Stimulated activated CD8-positive, alpha-beta memory T cell treated with anti-CD3 and anti-CD28 coated beads, Interleukin-15, amount 100 ng/mL, for 48 hours (primary cell): ENCODE results near the gene GGTA1.

Experiments
- DNase-seq, 2 donors: peaks; one replicate each; pipeline ENCODE4 v3.0.0-alpha.2; 2020; ENCODE audit warnings: low read depth in 2 of 2

Gene GGTA1

DNA sequence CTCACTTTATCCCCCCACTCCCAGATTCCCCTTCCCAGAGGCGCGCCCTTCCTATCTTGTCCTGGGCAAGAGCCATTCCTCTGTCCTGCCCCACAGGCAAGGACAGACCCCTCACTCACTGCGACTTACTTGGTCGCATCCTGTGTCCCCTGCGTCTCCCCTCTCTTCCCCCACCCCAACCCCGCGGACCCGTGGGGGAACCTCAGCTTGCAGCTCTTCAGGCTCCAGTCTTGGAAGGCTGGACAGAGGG lies 542 bp downstream of the GGTA1 start:
- no peak for DNase-seq

DNA sequence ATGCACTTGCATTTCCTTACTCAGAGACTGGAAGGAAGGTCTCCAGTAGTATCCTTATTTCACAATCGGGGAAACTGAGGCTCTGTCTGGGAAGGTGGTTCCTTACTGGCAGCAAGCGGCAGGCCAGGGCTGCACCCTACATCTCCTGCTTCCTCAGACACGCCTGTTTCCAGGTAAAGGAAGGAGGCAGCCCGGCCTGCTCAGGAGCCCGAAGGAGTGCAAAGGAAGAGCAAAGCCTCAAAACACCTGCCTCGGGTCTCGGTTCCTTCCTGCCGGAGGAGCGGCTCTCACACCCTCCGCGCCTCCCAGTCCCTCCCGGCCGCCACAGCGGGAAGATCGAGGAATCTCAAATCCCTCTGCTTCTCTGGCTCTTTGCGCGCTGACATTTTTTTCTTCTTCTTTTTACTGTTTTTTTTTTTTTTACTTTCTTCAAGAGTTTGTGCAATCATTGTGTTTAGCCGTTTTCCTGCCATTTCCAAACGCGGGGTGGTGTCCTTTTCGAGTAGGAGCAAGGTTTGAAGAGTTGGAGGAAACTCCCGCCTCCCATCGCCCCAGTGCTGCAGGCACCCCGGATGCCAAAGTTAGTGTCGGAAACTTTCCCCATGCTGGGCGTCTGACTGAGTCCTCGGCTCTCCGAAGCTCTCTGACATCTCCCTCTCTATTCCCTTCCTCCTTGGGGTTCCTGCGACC lies 1.0 kb downstream of the GGTA1 start:
- no peak for DNase-seq

DNA sequence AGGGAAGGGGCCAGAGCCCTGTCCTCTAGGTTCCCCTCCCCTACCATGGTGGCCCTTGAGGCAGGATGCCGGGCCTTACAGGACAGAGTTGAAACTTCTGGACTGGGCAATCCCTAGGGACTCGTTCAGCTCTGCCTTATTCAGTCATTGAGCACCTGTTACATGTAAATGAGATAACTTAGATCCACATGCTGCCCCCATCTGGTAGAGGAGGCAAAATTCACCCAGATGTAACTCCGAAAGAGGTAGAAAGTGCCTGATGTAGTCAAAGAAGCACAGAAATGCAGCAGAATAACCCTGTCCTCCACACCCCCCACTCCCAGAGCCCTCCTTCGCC lies 1.5 kb downstream of the GGTA1 start:
- peak in 1 of 2 donors; percentile 16 for DNase-seq

DNA sequence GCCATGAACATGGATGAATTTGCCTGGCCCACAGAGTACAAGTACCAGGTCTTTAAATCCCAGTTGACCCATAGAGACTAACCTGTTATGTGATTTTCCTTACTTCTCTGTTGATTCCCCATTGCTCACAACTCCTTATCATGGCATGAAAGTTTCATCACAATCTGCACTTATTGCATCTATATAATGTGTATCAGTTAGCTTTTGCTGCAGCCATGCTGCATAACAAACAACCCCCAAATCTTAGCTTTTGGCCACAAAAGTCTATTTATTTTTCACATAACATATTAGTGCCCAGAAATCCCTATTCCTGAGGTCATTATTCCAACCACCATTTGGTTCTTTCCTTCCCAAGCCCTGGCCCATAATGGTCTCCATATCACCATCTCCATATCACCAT lies 3.7 kb downstream of the GGTA1 start:
- no peak for DNase-seq

DNA sequence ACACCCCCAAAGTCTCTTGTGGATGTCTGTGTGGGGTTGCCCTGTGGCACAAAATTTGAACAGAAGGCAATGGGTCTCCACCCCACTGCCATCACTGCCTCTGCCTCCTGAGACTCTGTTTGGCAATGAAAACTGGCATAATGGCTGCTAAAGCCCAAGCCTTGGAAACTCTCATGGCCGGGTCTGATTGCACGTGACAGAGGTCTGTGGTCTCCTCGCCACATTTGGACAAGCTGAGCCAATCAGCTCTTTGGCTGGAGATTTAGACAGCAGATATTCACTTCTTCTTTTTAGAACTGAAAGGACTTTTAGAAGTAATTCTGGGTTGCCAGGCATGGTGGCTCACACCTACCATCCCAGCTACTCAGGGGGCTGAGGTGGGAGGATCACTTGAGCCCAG lies 5.5 kb downstream of the GGTA1 start:
- no peak for DNase-seq

DNA sequence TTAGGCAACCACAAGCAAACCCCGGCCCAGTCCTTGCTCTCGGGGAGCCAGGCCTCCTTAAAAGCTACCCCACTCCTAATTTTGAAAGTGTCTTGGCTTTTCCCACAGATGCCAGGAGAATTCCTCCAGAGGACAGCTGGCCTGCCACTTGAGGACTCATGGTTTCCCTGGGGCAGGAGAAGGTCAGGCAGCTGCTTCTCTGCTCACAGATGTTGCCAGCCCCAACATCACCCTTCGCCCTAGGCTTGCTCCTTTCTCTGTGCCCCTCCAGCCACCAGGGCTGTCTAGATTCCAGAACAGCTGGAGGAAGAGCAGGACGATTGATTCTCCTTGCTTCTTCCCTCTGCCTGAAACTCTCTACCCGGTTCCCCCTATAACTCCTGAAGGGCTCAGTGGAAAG lies 8.5 kb downstream of the GGTA1 start:
- DNase-seq: no peak

DNA sequence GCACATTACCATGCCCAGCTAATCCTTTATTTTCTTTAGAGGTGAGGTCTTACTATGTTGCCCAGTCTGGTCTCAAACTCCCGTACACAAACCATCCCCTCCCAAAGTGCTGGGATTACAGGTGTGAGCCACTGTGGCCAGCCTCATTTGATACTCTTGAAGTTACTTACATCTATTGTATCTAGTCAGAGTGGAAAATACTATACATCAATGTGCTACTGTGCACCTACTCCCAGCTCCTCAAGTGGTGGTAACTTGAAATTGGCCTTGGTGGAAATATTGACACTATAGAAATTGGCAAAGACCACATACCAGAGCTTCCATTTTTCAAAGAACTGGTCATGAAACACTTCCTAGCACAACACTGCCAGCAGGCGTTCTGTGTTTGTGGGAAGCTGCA lies 10.3 kb downstream of the GGTA1 start:
- DNase-seq: no peak

DNA sequence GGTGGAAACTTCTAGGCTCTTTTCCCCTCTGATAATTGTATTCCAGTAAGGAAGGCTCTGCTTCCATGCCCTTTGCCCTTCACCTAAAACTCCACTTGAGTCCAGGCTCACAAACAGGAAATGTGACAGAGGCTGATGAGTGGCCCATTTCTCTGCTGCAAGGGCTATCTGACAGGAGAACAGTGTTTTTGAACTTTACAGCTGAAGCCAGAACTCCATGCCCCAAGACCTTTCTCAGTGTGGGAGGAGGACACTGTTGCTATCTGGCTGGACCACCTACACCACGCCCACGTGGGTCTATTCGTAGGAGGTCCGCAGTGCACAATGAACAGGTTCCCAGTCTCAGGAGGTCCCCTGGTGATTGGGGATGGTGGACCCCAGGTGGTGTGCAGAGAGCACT lies 13.6 kb downstream of the GGTA1 start:
- no peak for DNase-seq

DNA sequence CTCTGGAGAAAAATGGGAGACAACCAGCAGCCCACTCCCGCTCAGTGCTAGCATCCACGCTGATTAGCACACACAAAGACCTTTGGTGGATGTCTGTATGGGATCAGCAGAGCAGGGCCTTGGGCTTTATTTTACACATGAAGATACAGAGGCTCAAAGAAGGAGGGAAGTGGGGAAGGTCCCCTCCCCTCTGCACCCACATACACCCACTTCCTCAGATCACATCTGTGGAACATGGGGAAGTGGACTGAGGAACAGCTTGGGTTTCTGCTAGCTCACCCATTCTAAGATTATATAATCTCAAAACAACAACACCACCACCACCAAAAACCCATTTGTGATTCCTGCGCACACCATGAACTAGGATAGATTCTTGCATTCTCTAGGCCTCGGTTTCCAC lies 14.0 kb downstream of the GGTA1 start:
- no peak for DNase-seq

DNA sequence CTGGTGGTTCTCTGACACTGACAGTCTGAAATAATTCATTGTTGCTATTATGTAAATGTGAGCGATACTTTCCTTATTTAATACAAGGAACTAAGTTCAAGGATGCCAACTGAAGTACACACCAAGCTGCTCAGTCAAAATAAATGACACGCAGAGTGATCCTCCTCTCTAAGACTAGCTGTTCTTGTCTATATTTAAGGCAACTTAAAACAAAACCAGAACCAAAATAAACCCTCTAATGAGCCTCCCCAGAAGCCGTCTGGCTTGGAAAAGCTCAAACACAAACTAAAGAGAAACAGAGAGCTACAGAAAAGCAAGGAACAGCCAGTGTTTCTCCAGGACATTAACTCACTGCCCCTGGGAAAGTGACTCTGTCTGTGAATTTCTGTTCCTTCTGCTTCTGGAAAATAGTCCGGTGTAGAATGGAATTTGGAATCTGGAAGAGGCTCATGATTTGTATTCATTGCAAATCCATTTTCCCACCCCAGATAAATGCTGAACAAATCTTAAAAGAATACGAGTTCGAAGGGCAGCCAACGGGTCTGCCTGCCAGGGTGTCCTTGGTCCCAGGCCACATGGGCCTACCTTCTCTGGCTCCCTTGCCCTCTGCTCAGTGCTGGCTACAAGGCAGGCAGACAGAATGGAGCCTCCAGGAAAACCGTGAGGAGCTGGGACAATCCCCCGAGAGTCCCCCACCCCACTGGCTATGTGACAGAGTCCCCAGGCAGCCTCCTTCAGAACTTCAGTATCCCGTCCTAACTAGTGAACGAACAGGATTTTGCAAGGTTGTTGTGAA lies 14.8 kb downstream of the GGTA1 start:
- DNase-seq: no peak

DNA sequence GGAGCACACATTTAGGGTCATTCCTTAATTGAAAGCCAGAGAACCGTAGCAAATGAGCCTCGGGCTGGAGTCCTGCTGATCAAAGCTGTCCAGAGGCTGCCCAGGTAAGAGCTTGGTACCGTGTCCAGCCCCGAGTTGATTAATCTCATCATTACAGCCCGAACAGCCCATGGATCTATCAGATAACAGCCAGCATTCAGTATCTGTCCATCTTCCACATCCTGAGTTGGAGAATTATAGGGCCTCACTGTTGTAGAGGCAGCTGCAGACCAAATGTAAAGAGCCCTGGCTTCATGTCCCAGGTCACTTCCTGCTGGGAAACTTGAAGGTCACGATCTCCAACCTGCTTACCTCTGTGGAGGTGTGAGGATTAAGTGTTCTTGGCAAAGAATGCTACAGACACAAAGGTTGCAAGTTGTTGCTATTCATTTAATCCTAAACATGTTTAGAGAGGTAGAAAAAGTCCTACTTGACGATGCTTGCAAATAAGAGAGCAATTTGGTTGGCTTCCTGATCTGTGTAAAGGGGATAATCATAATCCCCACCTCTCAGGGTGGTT lies 16.1 kb downstream of the GGTA1 start:
- no peak for DNase-seq

DNA sequence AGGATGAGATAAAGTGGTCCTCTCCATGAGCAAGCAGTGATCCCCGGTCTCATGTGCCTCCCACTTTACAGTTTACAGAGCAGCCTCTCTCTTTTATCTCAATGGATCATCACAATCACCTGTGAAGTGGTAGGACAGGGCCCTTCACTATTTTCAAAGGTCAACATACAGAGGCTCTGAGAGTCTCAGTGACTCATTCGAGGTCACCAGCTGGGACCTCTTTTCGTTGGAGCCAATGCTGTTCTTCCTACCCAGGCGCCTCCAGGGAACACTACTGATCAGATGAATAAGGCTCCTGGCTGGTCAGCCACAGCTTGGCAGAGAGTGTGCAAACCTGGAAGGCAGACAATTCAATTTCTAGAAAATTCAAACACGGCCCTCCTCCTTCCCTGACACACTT lies 16.6 kb downstream of the GGTA1 start:
- no peak for DNase-seq

DNA sequence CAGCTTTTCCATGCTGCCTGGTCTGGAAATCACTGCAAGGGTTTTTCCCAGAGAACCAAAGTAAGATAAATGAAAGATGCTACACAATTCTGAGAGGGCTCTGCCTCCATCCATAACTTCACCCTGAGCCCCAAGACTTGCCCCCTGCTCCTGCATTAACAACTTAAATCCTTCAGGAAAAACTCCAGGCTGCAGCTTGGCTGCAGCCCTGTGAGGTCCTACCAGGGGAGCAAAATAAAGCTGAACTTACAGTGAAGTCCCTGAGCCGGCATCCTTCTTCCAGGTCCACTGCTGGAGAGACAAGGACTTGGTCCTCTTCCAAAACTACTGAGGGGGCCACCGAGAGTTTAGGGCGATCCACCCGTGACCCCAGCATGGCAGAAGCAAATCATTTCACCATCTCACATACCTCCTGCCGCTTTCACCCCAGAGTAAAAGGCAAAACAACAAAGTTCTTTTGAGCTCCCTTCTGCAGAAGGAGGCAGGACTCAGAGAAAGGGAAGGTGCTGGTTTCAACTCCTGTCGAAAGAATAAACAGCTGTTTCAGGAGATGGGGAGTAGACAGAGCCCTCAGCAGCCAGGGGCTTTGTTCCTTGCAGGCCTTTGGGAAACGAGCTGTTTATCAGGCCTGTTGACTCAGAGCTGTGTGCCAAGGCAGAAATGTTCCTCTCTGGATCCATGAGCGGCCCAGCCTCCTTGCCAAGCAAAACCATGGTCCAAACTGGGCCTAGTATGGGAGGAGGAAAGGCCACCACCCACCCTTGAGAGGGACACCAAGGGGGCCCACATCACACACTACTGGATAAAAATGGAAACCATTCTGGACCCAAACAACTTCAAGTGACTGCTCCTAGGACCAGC lies 20.6 kb downstream of the GGTA1 start:
- DNase-seq: no peak

DNA sequence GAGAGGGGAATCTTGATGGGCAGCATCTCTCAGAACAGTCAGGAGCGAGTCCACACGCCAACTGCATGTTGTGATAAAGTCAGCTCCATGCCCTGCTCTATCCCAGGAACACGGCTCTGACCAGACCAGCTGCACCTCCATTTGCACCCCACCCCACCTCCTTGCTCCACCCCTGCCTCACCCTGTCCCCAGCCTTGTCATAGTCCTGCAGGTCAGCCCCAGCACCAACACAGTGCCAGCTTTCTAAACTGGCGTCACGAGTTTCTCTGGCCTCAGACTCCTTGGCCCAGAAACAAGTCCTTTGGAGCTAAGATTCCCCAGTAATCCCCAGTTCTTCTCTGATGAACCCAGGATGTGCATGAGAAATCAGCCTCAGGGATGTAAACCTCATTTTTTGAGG lies 23.5 kb downstream of the GGTA1 start:
- no peak for DNase-seq

DNA sequence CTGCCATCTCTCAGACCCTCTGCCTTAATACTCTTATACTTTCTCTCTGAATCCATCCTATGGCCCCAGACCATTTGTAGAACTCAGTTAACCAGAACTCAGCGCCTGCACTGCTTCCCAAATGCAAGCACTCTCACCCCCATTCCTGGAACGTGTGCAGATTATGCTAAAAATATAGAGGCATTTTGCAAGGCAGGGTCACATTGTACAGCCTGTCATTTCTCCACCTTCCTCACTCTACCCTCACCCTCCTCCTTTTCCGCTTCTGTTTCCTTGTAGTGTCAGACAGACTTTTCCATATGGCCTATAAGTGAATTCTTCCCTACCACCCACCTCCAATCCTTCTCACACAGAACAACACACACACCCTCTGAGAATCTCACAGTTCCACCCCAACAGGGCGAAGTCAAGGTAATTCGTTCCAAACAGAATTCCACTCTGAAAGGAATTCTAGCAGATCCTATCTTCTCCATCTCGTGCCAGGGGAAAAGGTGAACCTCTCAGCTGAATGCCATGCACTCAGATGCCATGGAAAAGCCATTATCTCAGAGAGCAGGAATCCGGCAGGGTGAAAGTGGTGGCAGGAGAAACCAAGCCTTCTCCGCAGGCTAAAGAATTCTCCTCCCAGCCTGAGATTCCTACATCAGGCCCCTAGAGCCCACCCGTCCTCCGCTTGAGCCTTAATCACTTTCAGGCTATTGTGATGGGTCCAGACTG lies 25.3 kb downstream of the GGTA1 start:
- DNase-seq: no peak

DNA sequence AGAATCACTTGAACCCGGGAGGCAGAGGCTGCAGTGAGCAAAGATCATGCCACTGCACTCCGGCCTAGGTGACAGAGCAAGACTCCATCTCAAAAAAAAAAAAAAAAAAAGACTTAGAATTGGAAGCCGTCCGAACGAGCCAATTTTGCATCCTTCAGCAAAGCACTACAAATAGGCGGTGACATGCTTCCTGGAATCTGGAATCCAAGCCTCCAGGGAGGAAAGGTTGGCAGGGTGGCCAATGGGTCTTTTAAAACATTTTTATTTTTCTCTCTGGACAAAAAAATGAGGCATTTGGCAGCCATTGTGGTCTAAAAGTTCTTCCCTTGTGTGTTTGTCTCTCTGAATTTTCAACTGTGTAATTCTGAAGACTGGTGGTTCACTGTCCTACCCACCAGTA lies 26.4 kb downstream of the GGTA1 start:
- no peak for DNase-seq

DNA sequence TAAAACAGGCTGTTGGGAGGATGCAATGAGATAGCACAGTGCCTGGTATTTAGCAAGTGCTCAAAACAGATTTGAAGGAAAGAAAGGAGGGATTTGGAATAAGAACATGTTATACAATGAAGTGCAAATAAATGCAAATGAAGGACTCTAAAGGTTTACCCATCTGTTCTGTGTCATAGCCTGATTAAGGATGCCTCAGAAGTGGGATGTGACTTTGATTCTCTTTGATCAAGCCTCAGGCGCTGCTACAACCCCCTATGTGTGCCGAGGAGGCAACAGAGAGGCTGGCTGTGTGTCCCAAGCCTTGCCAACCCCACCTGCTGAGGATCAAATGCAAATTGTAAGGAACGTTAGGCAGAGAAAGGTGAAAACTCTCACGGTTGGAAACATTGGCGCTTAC lies 27.2 kb downstream of the GGTA1 start:
- DNase-seq: no peak

DNA sequence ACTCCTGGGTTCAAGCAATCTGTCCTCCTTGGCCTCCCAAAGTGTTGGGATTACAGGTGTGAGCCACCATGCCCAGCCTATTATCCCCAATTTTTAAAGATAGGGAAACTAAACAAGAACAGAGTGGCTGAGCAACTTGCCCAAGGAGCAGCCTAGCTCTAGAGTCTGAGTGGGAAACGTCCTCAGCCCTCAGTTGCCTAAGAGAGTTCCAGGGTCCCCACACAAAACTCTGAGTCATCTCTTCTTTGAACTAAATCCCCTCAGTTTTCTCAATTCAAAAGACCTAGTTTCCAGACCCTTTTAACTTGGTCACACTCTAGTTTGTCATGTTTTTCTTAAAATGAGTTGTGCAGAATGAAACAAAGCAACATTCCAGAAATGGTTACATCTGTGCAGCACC lies 33.5 kb downstream of the GGTA1 start:
- DNase-seq: no peak

DNA sequence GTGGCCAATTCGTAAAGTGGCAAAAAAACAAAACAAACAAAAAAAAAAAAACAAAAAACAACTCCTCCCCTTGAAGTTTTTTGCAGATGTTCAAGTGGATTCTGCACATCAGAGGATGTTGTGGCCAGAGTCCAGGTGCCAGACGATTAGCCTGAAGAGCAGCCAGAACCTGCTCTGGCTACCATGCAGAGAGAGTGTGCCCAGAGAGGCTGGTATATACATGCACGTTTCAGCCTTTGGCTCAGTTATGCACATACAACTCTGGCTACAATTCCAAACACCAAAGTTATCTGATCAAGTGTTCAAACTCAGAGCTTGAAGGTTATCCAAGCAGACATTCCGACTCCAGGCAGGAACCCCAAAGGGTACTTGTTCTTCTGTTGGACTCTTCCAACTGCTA lies 34.7 kb downstream of the GGTA1 start:
- DNase-seq: no peak

DNA sequence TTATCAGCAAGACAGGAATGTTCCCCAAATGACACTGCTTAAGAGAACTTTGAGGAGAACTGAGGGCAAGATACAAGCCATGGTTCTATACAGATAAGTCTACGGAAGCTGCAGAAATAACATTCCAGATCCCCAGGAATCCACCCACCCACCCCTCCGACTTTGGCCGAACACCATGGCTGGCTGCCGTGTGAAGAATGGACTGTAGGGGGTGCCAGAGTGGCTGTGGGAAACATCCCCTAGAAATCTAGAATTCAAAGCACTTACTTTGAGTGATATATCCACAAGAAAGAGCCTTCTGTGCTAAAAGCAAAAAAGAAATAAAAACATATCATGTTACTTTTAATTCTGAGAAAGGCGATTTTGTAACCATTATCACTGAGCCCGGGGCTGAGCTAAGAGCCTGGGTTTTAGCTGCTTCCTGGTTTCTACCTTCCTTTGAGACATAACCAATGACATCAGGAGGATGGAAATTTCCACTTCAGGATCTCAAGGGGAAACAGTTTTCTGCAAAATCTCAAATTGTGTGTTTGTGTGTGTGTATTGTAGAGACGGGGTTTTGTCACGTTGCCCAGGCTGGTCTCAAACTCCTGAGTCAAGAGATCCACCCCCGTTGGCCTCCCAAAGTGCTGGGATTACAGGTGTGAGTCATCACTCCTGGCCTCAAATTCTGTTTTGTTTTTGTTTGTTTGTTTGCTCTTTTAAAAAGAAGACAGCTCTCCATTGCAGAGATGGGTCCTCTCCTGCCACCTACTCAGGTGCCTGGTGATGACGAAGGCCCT lies 36.4 kb downstream of the GGTA1 start:
- DNase-seq: no peak

DNA sequence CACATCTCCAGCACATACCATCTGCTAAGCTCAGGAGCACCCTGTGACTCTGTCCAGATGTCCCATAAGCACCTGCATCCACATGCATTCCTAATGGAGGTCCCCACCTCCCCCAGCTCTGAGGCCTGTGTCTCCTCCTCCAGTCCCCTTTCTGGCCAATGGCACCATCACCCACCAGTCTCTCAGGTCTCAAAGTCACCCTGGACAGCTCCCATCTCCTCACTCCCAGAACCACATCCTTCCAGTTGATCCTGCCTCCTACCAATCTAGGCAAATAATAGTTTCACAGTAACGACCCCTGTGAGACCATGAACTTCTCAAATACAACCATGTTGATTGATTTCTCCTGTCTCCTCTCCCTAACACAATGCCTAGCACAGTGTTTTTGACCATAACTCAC lies 40.1 kb downstream of the GGTA1 start:
- DNase-seq: no peak
